Chondrocyte (in vitro differentiated cells): ENCODE results near the gene SHOX. TPM values are rescaled to one million over a fixed set of nuclear protein-coding genes. Genes with fewer than 3 reads are reported as not detected.

Source experiments
- DNase-seq: peaks from one replicate; pipeline ENCODE4 v3.0.0; 2021; ENCODE audit warnings: mixed read lengths, low spot score
- H3K27ac Mint-ChIP-seq: one replicate; pipeline ENCODE4 v1.8.0; 2021; ENCODE audit warnings: mild to moderate bottlenecking, moderate library complexity, mixed read lengths; ENCODE audit not compliant: unreplicated experiment
- H3K27me3 Mint-ChIP-seq: 2 replicates; pipeline ENCODE4 v1.8.0; 2021; ENCODE audit warnings: low read depth, mixed read lengths
- H3K36me3 Mint-ChIP-seq: 2 replicates; pipeline ENCODE4 v1.8.0; 2021; ENCODE audit warnings: low read depth, mixed read lengths
- H3K4me1 Mint-ChIP-seq: 2 replicates; pipeline ENCODE4 v1.8.0; 2021; ENCODE audit warnings: low read depth, mild to moderate bottlenecking, mixed read lengths
- H3K4me3 Mint-ChIP-seq: one replicate; pipeline ENCODE4 v1.8.0; 2021; ENCODE audit warnings: mild to moderate bottlenecking, moderate library complexity, mixed read lengths; ENCODE audit not compliant: unreplicated experiment
- H3K9me3 Mint-ChIP-seq: 2 replicates; pipeline ENCODE4 v1.8.0; 2021; ENCODE audit warnings: low read depth, mixed read lengths
- total RNA-seq: library from RNA; stranded (reverse); gene quantifications from 3 replicates; pipeline ENCODE4 v1.2.1, GENCODE V29; 2021
- TF ChIP-seq, protein P1 (sequence below): fragments of 200-600 bp; sonication (generic); IDR thresholded peaks from 2 replicates; pipeline ENCODE4 v1.5.0; 2021; ENCODE audit warnings: antibody characterized with exemption, mild to moderate bottlenecking, moderate library complexity

The SHOX gene
- total RNA-seq, 1 donor from 2014 or later, result not detected

DNA sequence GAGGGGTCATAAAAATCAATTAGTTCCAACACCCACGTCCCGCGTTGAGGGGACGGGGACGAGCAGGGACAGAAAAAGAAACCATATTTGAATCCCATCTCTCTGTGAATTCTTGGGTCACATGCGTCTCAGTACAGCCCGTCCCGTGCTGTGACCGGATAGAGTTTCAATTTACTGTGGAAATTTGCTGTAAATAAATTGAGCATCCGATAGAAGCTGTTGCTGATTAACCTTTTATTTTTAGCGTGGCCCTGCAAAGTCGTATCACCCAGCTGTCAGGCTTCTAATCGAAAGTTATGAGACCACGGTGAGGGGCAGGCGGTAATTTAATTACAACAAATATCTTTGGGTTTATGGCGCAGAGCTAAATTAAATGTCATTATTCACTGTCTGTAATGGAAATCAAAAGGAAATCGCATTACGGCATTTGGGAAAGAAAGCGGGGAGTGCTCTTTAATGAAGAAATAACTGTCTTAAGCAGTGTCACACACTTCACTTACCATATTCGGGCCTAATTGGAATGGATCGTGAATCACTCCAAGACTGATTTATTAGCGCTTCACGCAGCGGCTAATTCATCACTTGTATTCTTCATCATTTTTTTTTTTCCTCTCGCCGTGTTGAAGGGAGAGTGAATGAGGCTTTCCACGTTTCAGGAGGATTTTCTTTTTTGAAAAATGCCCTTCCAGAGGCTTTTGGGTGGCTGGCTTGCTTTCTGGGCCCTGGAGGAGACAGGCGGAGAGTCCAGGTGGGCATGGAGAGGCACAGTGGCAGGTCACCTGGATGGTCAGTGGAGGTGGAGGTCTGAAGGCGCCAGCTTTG, 7.3 kb downstream of the SHOX start:
- Mint-ChIP-seq H3K4me3 (no peak overlapping the region), H3K36me3 (peaks cover 2% of the 10 kb centered on the region), H3K27ac (no peak overlapping the region), H3K4me1 (peaks cover 10% of the 10 kb centered on the region), H3K27me3 (peaks cover 68% of the 10 kb centered on the region), H3K9me3 (no peaks in the 10 kb centered on the region)
- no peak for DNase-seq
- TF ChIP-seq, protein P1, sequence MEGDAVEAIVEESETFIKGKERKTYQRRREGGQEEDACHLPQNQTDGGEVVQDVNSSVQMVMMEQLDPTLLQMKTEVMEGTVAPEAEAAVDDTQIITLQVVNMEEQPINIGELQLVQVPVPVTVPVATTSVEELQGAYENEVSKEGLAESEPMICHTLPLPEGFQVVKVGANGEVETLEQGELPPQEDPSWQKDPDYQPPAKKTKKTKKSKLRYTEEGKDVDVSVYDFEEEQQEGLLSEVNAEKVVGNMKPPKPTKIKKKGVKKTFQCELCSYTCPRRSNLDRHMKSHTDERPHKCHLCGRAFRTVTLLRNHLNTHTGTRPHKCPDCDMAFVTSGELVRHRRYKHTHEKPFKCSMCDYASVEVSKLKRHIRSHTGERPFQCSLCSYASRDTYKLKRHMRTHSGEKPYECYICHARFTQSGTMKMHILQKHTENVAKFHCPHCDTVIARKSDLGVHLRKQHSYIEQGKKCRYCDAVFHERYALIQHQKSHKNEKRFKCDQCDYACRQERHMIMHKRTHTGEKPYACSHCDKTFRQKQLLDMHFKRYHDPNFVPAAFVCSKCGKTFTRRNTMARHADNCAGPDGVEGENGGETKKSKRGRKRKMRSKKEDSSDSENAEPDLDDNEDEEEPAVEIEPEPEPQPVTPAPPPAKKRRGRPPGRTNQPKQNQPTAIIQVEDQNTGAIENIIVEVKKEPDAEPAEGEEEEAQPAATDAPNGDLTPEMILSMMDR, result no peak

DNA sequence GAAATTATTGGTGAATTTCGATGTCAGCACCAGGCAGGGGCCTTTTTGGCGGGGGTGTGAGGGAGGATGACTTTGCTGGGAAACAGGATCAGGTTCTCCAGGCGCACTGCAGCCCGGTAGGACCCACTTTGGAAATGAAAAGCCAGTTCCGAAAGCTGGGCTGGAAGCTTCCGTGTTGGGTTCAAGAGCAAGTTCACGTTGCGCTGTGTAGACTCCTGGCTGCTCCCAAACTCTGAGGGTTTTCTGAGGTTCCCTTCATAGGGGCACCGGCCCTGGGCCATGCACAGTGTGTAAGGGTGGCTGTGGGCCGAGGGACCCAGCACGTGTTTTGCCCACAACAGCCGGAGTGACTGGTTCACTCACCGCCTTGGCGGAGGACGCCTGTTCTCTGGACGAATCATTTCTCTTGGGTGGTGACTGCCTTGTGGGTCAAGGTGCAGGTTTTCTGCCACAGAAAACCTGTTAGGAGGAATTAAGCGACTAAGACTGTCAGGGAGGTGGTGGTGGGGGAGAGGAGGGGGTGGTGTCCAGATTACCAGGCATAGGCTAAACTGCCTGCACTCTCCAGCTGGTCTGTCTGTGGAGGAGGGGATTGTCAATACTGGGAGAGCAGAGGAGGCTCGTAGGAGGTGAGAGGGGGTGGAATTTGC, 8.0 kb downstream of the SHOX start:
- no peaks in the 10 kb centered on the region for H3K9me3 Mint-ChIP-seq
- no peak overlapping the region for H3K4me3 Mint-ChIP-seq
- peaks cover 2% of the 10 kb centered on the region for H3K36me3 Mint-ChIP-seq
- peaks cover 64% of the 10 kb centered on the region for H3K27me3 Mint-ChIP-seq
- no peak for DNase-seq
- H3K4me1 Mint-ChIP-seq, result peaks cover 10% of the 10 kb centered on the region
- H3K27ac Mint-ChIP-seq, result no peak overlapping the region
- TF ChIP-seq, protein P1, result no peak

DNA sequence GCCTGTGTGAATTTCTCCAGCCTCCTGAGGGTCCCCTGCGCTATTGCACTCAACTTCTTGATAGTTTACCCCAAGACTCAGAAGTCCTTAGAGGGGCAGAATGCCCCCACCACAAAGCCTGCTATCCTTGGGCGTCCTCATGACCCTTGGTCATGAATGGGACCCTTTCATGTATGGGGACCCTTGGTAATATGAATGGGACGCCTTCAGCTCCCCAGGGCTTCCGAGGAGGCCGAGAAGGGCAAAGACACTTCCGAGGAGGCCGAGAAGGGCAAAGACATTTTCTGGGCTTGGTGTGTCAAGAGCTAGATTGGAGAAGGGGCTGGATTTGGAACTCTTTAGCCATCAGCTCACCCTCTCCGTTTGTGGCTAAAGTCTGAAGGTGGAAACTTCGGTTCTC, 8.6 kb downstream of the SHOX start:
- Mint-ChIP-seq H3K36me3 (peaks cover 2% of the 10 kb centered on the region), H3K9me3 (no peaks in the 10 kb centered on the region), H3K27ac (no peak overlapping the region), H3K4me1 (peaks cover 10% of the 10 kb centered on the region), H3K4me3 (no peak overlapping the region), H3K27me3 (peaks cover 61% of the 10 kb centered on the region)
- TF ChIP-seq, protein P1, result no peak
- no peak for DNase-seq

DNA sequence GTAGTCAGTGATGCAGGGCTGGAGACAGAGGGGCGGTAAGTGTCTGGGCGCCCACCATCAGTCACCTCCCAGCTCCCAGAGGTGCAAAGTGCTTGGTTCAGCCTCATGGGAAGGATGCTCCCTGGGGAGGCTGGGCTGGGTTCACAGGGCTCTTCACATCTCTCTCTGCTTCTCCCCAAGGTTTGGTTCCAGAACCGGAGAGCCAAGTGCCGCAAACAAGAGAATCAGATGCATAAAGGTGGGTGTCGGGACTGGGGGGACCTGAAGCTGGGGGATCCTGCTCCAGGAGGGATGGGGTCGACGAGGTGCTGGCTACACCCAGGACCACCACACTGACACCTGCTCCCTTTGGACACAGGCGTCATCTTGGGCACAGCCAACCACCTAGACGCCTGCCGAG, 10.1 kb downstream of the SHOX start:
- peaks cover 56% of the 10 kb centered on the region for H3K27me3 Mint-ChIP-seq
- no peak for DNase-seq

More for the DNA sequence above, 10.1 kb downstream of the SHOX start:
- H3K4me1 Mint-ChIP-seq, result peaks cover 13% of the 10 kb centered on the region
- peaks cover 2% of the 10 kb centered on the region for H3K36me3 Mint-ChIP-seq
- TF ChIP-seq, protein P1, result no peak
- no peak overlapping the region for H3K4me3 Mint-ChIP-seq
- H3K27ac Mint-ChIP-seq, result no peak overlapping the region
- no peaks in the 10 kb centered on the region for H3K9me3 Mint-ChIP-seq
